NCI-H146 treated with DMSO at 0.1 percent for 48 hours (cell line): ENCODE results near the gene TIAM1.

Experiments
- DNase-seq: peaks from one replicate; lab custom pipeline; 2025; ENCODE audit not compliant: unreplicated experiment; lab: John Stamatoyannopoulos, UW

TIAM1 gene

DNA sequence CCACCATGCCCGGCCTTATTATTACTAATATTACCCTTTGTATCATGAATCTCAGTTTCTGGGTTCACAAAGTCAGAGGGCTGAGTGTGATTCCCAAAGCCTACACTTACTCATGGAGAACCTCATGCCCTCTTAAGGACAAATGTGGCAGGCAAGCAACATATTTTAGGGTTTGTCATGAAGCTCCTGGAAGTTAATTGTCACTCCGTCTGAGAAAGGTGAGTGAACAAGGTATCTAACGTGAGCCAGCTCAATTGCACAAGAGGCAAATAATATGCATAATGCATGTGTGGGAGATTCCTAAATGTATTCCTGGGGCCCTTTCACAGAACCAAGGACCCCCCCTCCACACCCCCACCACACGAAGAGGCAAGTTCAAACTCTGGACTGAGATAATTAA is 10.1 kb upstream of the TIAM1 start:
- DNase-seq = no peak

- no peak for DNase-seq
These were observed 8.8 kb upstream of the TIAM1 start for GRCh38 chr21:31352836-31353235.

- no peak for DNase-seq
These were observed 7.9 kb upstream of the TIAM1 start for GRCh38 chr21:31351960-31352359.

GRCh38 chr21:31351438-31351837 is 7.4 kb upstream of the TIAM1 start:
- no peak for DNase-seq

DNA sequence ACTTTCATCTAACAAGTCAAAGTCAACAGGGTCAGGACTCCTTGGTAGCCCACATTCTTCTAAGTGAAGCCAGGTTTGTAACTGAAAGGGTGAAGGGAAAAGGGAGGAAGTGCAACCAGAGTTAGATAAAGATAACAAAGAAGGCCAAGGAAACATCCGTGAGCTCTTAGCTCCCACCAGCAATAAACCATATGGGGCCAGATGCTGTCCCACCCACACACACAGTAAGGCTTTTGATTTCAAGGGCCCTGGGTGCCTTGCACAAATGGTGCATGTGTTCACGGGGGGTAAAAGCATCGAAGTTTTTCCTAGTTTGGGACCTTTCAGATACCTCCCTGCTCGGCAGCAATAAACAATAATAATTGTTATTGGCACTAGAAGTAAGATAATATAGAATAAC is 5.1 kb upstream of the TIAM1 start:
- no peak for DNase-seq

GRCh38 chr21:31348188-31348587 is 4.1 kb upstream of the TIAM1 start:
- peak; percentile 17 for DNase-seq

- peak; percentile 23 for DNase-seq
These were observed 3.5 kb upstream of the TIAM1 start for GRCh38 chr21:31347435-31348032.

DNA sequence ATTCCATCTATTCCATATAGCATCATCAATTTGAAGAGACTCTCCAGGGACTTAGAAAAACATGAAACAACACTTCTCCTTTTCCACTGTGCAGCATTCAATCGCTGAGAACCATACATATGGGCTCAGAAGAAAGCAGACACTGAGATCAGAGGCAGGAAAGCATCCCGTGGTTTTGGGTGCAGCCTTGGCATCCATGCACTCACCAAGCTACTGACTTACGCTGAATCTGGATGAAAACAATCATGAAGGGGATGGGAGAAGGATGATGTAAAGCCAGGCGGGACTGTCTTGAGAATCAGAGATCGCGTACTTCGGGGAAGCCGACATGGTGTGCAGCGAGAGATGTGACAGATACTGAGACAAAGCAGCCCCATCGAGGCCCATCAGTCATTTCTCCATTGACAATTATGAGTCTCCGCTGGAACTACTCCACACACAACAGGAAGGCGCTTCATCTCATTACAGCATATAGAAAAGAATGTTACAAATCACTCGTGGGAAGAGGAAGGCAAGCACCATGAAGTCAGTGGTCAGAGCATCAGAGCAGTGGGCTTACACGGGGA is 2.3 kb upstream of the TIAM1 start:
- DNase-seq = no peak

GRCh38 chr21:31345136-31345535 is 1.1 kb upstream of the TIAM1 start:
- DNase-seq = no peak

DNA sequence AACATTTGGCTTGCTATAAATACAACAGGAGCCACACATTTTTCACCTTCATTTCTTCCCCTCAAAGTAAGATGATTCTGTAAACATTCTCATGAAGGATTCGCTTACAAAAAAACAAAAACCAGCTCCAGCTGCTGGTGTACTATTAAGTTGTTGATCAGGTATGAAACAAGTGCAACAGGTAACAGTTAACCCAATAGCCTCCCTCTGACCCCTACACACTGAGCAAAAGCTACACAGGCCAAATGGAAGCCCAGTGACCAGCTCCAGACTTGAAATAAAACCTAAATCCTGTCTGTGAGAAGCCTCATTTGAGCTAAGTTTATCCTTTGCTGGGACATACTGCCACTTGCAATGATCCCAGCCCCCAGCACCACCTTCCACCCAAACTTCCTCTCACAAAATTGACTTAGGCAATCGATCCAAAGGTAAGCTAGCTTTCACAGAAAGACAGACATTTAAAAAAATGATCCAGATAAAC is 991 bp downstream of the TIAM1 start:
- no peak for DNase-seq

- no peak for DNase-seq
These were observed 1.7 kb downstream of the TIAM1 start for GRCh38 chr21:31342348-31342747.

- no peak for DNase-seq
These were observed 3.0 kb downstream of the TIAM1 start for GRCh38 chr21:31340942-31341487.

- DNase-seq = no peak
These were observed 3.5 kb downstream of the TIAM1 start for GRCh38 chr21:31340514-31340913.

DNA sequence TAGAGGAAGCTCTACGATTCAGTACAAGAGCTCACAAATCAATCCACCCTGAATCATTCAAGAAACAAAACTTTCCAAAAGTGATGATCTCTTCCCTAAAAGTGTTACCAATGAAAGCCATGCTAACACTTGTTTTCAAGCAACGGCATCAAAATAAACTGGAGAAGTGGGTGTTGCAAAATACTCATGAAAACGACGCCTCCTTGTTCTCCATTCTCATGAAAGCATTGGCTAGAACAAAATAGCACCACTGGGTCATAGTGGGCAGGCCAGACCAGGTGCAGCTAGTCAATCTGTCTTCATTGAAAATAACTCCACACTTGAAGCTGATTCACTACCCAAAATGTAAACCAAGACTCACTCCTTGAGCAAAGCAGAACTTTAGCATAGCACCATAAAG is 4.3 kb downstream of the TIAM1 start:
- DNase-seq = no peak

GRCh38 chr21:31338908-31339368 is 5.1 kb downstream of the TIAM1 start:
- no peak for DNase-seq

GRCh38 chr21:31337996-31338907 is 5.8 kb downstream of the TIAM1 start:
- no peak for DNase-seq

DNA sequence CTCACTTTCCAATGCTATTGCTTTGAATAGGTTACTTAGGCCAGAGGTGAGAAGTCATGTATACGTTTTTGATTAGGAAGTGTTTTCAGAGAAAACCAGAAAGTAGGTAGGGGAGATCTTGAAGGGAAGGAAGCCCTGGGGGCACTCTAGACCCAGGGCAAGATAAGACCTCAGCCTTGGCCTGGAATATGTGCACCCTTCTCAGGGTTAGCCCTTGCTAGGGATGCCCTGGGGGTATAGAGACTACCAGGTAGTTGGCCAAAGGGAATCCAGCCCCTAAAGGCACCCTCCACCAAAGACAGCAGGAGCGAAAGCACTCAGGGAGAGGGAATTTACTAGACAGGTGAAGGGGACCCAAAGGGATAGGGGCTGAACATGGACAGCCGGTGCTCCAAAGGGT is 7.0 kb downstream of the TIAM1 start:
- DNase-seq = no peak

DNA sequence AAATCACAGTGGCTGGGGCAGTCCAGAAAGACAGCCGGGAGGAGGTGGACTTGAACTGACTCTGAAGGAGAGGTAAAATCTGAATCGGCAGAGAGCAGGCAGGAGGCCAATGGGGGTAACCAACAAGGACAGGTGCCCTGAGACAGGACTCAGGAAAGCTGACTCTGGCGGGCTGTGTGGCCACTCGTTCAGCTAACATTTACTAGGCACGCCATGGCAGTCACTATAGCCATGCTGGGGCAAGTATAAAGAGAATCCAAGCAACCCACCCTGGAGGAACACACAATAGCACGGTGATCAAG is 7.4 kb downstream of the TIAM1 start:
- no peak for DNase-seq

DNA sequence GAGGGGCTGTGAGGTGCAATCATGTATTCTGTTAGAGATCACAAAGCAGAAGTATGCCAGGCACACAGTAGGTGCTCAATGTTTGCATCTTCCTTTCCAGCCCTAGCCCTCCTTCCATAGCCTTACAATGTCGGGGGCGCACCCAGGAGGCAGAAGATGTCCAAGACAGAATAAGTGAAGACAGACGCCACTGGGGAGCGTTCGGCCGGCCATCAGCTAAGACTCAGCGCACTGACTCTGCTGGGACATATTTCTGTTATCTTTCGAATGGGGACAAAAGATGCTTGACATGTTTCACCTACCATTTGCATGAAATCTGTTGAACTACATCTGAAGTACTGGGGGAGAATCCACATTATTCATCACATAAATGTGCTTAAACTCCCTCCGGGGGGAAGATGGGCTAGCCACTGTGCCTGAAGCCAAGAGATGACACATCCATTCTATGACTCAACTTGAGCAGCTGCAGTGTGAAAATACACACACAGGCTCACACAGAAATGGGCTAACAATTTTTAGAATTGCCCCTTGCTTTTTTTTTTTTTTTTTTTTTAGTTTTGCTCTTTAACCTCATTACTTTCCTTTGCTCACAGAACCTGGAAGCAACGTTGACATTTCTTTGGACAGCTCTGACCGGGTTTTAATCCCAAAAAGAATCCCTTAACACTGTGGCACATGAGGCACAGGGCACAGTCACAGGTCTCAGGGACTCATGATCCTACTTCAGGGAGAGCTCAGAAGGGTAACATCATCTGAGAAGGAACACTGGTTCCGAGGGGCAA is 7.9 kb downstream of the TIAM1 start:
- DNase-seq = no peak

- no peak for DNase-seq
These were observed 9.4 kb downstream of the TIAM1 start for GRCh38 chr21:31334648-31335121.

DNA sequence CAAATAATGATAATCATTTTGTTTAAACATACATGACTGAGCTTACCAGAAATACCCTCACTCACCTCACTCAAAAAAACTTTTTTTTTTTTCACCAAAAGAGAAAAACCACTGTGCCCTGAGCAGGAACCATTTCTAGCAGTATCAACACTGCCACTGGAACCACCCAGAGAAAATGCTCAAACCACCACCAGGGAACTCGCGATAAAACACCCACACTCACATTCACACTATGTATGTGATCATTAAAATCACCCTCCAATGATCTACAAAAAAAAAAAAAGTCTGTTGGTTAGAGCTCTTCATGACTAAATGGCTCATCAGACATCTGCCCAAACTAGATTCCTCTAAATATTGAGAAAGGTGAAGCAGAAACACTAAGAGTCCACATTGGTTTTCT is 11.5 kb downstream of the TIAM1 start:
- no peak for DNase-seq
